ENCODE data around the gene FHOD1. TPM values are rescaled to one million over a fixed set of nuclear protein-coding genes. Genes with fewer than 3 reads are reported as not detected.

The FHOD1 gene
- polyA plus RNA-seq, 10 donors = 15.8 to 28.2 (median 18.6) TPM

Other genes starting within 250 kb of the FHOD1 start
- gene CBFB, start 218.3 kb downstream of the FHOD1 start, polyA plus RNA-seq (ENCODE audit: insufficient read length in 10 of 10) = 10 to 100 TPM; 36.8 to 59.8 (median 40.7) TPM
- 10 to 100 TPM; 15.6 to 20.5 (median 18.9) TPM for gene PHAF1, start 137.5 kb downstream of the FHOD1 start, polyA plus RNA-seq (ENCODE audit: insufficient read length in 10 of 10)
- 10 to 100 TPM in 8 of 10 donors, 1 to 10 TPM in 2; 8.1 to 16.6 (median 11.5) TPM for gene B3GNT9, start 96.5 kb downstream of the FHOD1 start, polyA plus RNA-seq (ENCODE audit: insufficient read length in 10 of 10)
- 1 to 10 TPM; 2.4 to 8.4 (median 3.6) TPM for gene TRADD, start 87.6 kb downstream of the FHOD1 start, polyA plus RNA-seq (ENCODE audit: insufficient read length in 10 of 10)
- 1 to 10 TPM in 9 of 10 donors, under 1 TPM in 1; 0.96 to 3.4 (median 2.3) TPM for gene FBXL8, start 87.5 kb downstream of the FHOD1 start, polyA plus RNA-seq (ENCODE audit: insufficient read length in 10 of 10)
- gene HSF4, start 82.7 kb downstream of the FHOD1 start, polyA plus RNA-seq (ENCODE audit: insufficient read length in 10 of 10) = 1 to 10 TPM; 1.5 to 8.6 (median 3.7) TPM
- 10 to 100 TPM; 14.6 to 36.6 (median 26.6) TPM for gene NOL3, start 76.9 kb downstream of the FHOD1 start, polyA plus RNA-seq (ENCODE audit: insufficient read length in 10 of 10)
- gene MATCAP1, start 63.5 kb downstream of the FHOD1 start, polyA plus RNA-seq (ENCODE audit: insufficient read length in 10 of 10) = 10 to 100 TPM; 12.5 to 26.5 (median 18.1) TPM
- gene EXOC3L1, start 57.3 kb downstream of the FHOD1 start, polyA plus RNA-seq (ENCODE audit: insufficient read length in 10 of 10) = 10 to 100 TPM in 5 of 10 donors, 1 to 10 TPM in 5; 7.6 to 13.9 (median 9.9) TPM
- gene E2F4, start 55.3 kb downstream of the FHOD1 start, polyA plus RNA-seq (ENCODE audit: insufficient read length in 10 of 10) = 10 to 100 TPM; 31.7 to 48.1 (median 41.0) TPM
- gene ELMO3, start 48.4 kb downstream of the FHOD1 start, polyA plus RNA-seq (ENCODE audit: insufficient read length in 10 of 10) = 1 to 10 TPM in 6 of 10 donors, under 1 TPM in 4; 0.48 to 2.2 (median 1.2) TPM
- 10 to 100 TPM; 15.0 to 28.3 (median 19.5) TPM for gene TMEM208, start 20.4 kb downstream of the FHOD1 start, polyA plus RNA-seq (ENCODE audit: insufficient read length in 10 of 10)
- 1 to 10 TPM in 7 of 10 donors, under 1 TPM in 3; 0.72 to 1.6 (median 1.3) TPM for gene SLC9A5, start 1.5 kb upstream of the FHOD1 start, polyA plus RNA-seq (ENCODE audit: insufficient read length in 10 of 10)
- 10 to 100 TPM in 3 of 10 donors, 1 to 10 TPM in 7; 4.3 to 13.5 (median 7.5) TPM for gene PLEKHG4, start 32.1 kb upstream of the FHOD1 start, polyA plus RNA-seq (ENCODE audit: insufficient read length in 10 of 10)
- under 1 TPM; 0.05 to 0.36 (median 0.28) TPM for gene KCTD19, start 79.3 kb upstream of the FHOD1 start, polyA plus RNA-seq (ENCODE audit: insufficient read length in 10 of 10)
- gene LRRC36, start 79.3 kb upstream of the FHOD1 start, polyA plus RNA-seq (ENCODE audit: insufficient read length in 10 of 10) = 1 to 10 TPM in 1 of 10 donors, under 1 TPM in 9; 0.15 to 1.7 (median 0.30) TPM
- 100 to 1,000 TPM; 305 to 544 (median 455) TPM for gene TPPP3, start 146.0 kb upstream of the FHOD1 start, polyA plus RNA-seq (ENCODE audit: insufficient read length in 10 of 10)
- 10 to 100 TPM; 15.6 to 24.9 (median 18.8) TPM for gene ZDHHC1, start 169.0 kb upstream of the FHOD1 start, polyA plus RNA-seq (ENCODE audit: insufficient read length in 10 of 10)
- gene HSD11B2, start 183.6 kb upstream of the FHOD1 start, polyA plus RNA-seq (ENCODE audit: insufficient read length in 10 of 10) = 10 to 100 TPM in 4 of 10 donors, 1 to 10 TPM in 6; 3.8 to 13.3 (median 8.1) TPM
- 10 to 100 TPM; 51.9 to 64.9 (median 60.4) TPM for gene ATP6V0D1, start 233.7 kb upstream of the FHOD1 start, polyA plus RNA-seq (ENCODE audit: insufficient read length in 10 of 10)
- under 1 TPM in 2 of 10 donors, not detected in 8; 0.22 to 0.28 TPM for gene AGRP, start 236.1 kb upstream of the FHOD1 start, polyA plus RNA-seq (ENCODE audit: insufficient read length in 10 of 10)